Spleen (tissue), 11 donors: Measurements from ENCODE around the gene CENPW. TPM values are rescaled to one million over a fixed set of nuclear protein-coding genes. Genes with fewer than 3 reads are reported as not detected.

Experiments used
- DNase-seq: peaks from one replicate; pipeline ENCODE4 v3.0.0-alpha.2; 2020
- H3K27ac ChIP-seq, 8 donors: fragments of 200-600 bp; sonication (generic) in 7 of 8; 1 replicate in 4 of 8; 2 replicates in 4 of 8; pipeline versions ENCODE4 v1.5.0 to v1.8.0; 2016 to 2021; ENCODE audit warnings: inconsistent platforms in 4 of 8, mild to moderate bottlenecking in 4 of 8, moderate library complexity in 1 of 8
- H3K27me3 ChIP-seq, 7 donors: fragments of 200-600 bp; sonication (generic) in 6 of 7; replicated peaks in 1 of 7; 1 replicate in 4 of 7; 2 replicates in 3 of 7; pipeline versions ENCODE4 v1.5.0 to v1.8.0; 2016 to 2021; ENCODE audit warnings: inconsistent platforms in 3 of 7, mild to moderate bottlenecking in 1 of 7
- H3K36me3 ChIP-seq, 6 donors: fragments of 200-600 bp; sonication (generic) in 5 of 6; 1 replicate in 4 of 6; 2 replicates in 2 of 6; pipeline versions ENCODE4 v1.5.0 to v1.8.0; 2016 to 2021; ENCODE audit warnings: inconsistent platforms in 2 of 6
- H3K4me1 ChIP-seq, 6 donors: fragments of 200-600 bp; sonication (generic) in 5 of 6; 1 replicate in 3 of 6; 2 replicates in 3 of 6; pipeline versions ENCODE4 v1.5.0 to v1.8.0; 2016 to 2021; ENCODE audit warnings: inconsistent platforms in 3 of 6
- H3K4me3 ChIP-seq, 8 donors: fragments of 200-600 bp; sonication (generic) in 7 of 8; 1 replicate in 4 of 8; 2 replicates in 4 of 8; pipeline versions ENCODE4 v1.5.0 to v1.8.0; 2016 to 2021; ENCODE audit warnings: inconsistent platforms in 4 of 8, mild to moderate bottlenecking in 4 of 8, moderate library complexity in 2 of 8
- H3K9me3 ChIP-seq, 8 donors: fragments of 200-600 bp; sonication (generic) in 7 of 8; 1 replicate in 4 of 8; 2 replicates in 4 of 8; pipeline versions ENCODE4 v1.5.0 to v1.8.0; 2016 to 2021; ENCODE audit warnings: inconsistent platforms in 4 of 8
- CTCF ChIP-seq, 11 experiments: fragments of 200-600 bp in 7 of 11; fragments of 450-650 bp in 4 of 11; sonication (generic) in 4 of 11; IDR thresholded peaks in 8 of 11; conservative IDR thresholded peaks in 3 of 11; 1 replicate in 7 of 11; 2 replicates in 4 of 11; pipeline versions ENCODE4 v1.4.0 to v1.8.0; 2016 to 2021; ENCODE audit warnings: antibody characterized with exemption in 11 of 11, inconsistent platforms in 4 of 11, mild to moderate bottlenecking in 1 of 11
- POLR2A ChIP-seq, 3 donors: fragments of 450-650 bp; IDR thresholded peaks; one replicate each; pipeline ENCODE4 v1.5.1; 2017; ENCODE audit warnings: antibody characterized with exemption in 3 of 3, mild to moderate bottlenecking in 1 of 3
- POLR2AphosphoS5 ChIP-seq, 3 donors: sonication (generic); formaldehyde crosslinking; IDR thresholded peaks; one replicate each; pipeline ENCODE4 v1.5.1; 2017; ENCODE audit warnings: antibody characterized with exemption in 3 of 3
- WGBS, 5 donors: extraction: QIAGEN DNeasy Blood & Tissue Kit in 3 of 5; methylation state at CpG; one replicate each; pipeline versions ENCODE4 v1.1.5 to v1.1.7; 2013 to 2018; 5-methylcytosine and 5-hydroxymethylcytosine counted together
- intact Hi-C: fragments of 100-400 bp; cut with DNase I; formaldehyde crosslinking; loops from one replicate; pipeline ENCODE4 v1.15.0; 2023; ENCODE audit warnings: low total_unique reads
- polyA plus RNA-seq, 3 donors: library from polyadenylated mRNA; stranded (reverse); fragments of 200-250 nt; gene quantifications; one replicate each; pipeline ENCODE4 v1.2.1, GENCODE V29; 2013
- total RNA-seq, 7 donors: library from RNA; depleted of rRNA in 3 of 7; stranded (reverse); fragments of >200 nt in 3 of 7; fragmentation: NEBNext Ultra II Directional in 4 of 7; extraction: Animal tissue kit (Norgen Biotek cat#: 25700) in 4 of 7; gene quantifications; one replicate each; pipeline versions ENCODE4 v1.1.0 to v1.2.1, GENCODE V29; 2016 to 2021
- donor health status: healthy with polysubstance abuse.
- donor health status: DM: no; HTN: no; CAD: no; lungs with moderate emphysema.
- donor health status: DM: no; HTN: no; CAD: no.
- donor health status: Bipolar disorder and iron deficiency.
- donor health status: healthy.
- donor health status: DM: no; HTN: no; CAD: no.
- donor health status: DM: yes; HTN: yes; CAD: no.

The CENPW gene
- total and polyA plus RNA-seq, 10 donors = 4.0 to 23.2 (median 8.4) TPM; not detected in 3

- WGBS, 5 donors = 67 to 78% (median 76%) methylated on average over 3 of the region's 3 CpGs
- DNase-seq = no peak
- intact Hi-C loops = no loop called here
- H3K4me1 ChIP-seq = peaks cover 0 to 16% (median under 1%) of the 10 kb centered on the region in 6 donors
- no peak overlapping the region for H3K27ac ChIP-seq
- H3K36me3 ChIP-seq = no peaks in the 10 kb centered on the region
- TF ChIP-seq CTCF (IDR thresholded peaks at IDR 0.05 in 8 of 11, conservative IDR thresholded peaks at IDR 0.05 in 3 of 11) (no peak), POLR2AphosphoS5 (IDR thresholded peaks at IDR 0.05) (no peak), POLR2A (IDR thresholded peaks at IDR 0.05) (no peak)
- H3K4me3 ChIP-seq = no peak overlapping the region
- no peaks in the 10 kb centered on the region for H3K9me3 ChIP-seq
- no peaks in the 10 kb centered on the region for H3K27me3 ChIP-seq
Measured at GRCh38 chr6:126335210-126335609, 4.7 kb upstream of the CENPW start.

GRCh38 chr6:126337323-126337722 lies 2.6 kb upstream of the CENPW start:
- Histone ChIP-seq H3K4me1 (peaks cover 7 to 32% (median 12%) of the 10 kb centered on the region in 6 donors), H3K4me3 (no peak overlapping the region), H3K27ac (peak overlapping the region in 1 of 8 donors; percentile 21), H3K36me3 (no peaks in the 10 kb centered on the region), H3K9me3 (no peaks in the 10 kb centered on the region), H3K27me3 (no peaks in the 10 kb centered on the region)
- 54 to 72% (median 64%) methylated on average over 3 of the region's 3 CpGs for whole genome bisulfite sequencing, 5 donors
- TF ChIP-seq POLR2A (IDR thresholded peaks at IDR 0.05) = no peak
- TF ChIP-seq CTCF (IDR thresholded peaks at IDR 0.05 in 8 of 11, conservative IDR thresholded peaks at IDR 0.05 in 3 of 11) = no peak
- no peak for TF ChIP-seq POLR2AphosphoS5 (IDR thresholded peaks at IDR 0.05)
- no peak for DNase-seq
- intact Hi-C loops = no loop called here

GRCh38 chr6:126341126-126341525 lies 1.2 kb downstream of the CENPW start:
- no peak for DNase-seq
- TF ChIP-seq POLR2A (IDR thresholded peaks at IDR 0.05) = no peak
- no peak for TF ChIP-seq CTCF (IDR thresholded peaks at IDR 0.05 in 8 of 11, conservative IDR thresholded peaks at IDR 0.05 in 3 of 11)
- TF ChIP-seq POLR2AphosphoS5 (IDR thresholded peaks at IDR 0.05) = no peak
- Histone ChIP-seq H3K27ac (no peak overlapping the region), H3K4me1 (peaks cover 7 to 32% (median 12%) of the 10 kb centered on the region in 6 donors), H3K36me3 (no peaks in the 10 kb centered on the region), H3K9me3 (no peaks in the 10 kb centered on the region), H3K4me3 (peak overlapping the region in 3 of 8 donors; percentile 64 to 80 (median 66)), H3K27me3 (no peaks in the 10 kb centered on the region)
- intact Hi-C loops = no loop called here
- 65 to 78% (median 70%) methylated on average over 3 of the region's 3 CpGs for WGBS, 5 donors

- Histone ChIP-seq H3K27me3 (no peaks in the 10 kb centered on the region), H3K36me3 (peaks cover 0 to 5% (median 0%) of the 10 kb centered on the region in 6 donors), H3K27ac (no peak overlapping the region), H3K4me1 (peaks cover 7 to 22% (median 12%) of the 10 kb centered on the region in 6 donors), H3K4me3 (no peak overlapping the region), H3K9me3 (no peaks in the 10 kb centered on the region)
- intact Hi-C loops = no loop called here
- TF ChIP-seq POLR2AphosphoS5 (IDR thresholded peaks at IDR 0.05) (no peak), CTCF (IDR thresholded peaks at IDR 0.05 in 8 of 11, conservative IDR thresholded peaks at IDR 0.05 in 3 of 11) (no peak), POLR2A (IDR thresholded peaks at IDR 0.05) (no peak)
- DNase-seq = no peak
Measured at GRCh38 chr6:126344181-126344580, 4.3 kb downstream of the CENPW start.
